HepG2 (cell line): ENCODE results near the gene PXMP4. TPM values are rescaled to one million over a fixed set of nuclear protein-coding genes. Genes with fewer than 3 reads are reported as not detected.
A peak's percentile ranks its signal among the peaks of the same experiment; 100 is the strongest.

ENCODE experiments used
- ARID5B ChIP-seq: IDR thresholded peaks from 2 replicates; pipeline ENCODE4 v1.4.0; 2020; ENCODE audit warnings: mild to moderate bottlenecking, missing genetic modification reagents
- MXI1 ChIP-seq: IDR thresholded peaks from 3 replicates; pipeline ENCODE4 v1.6.1; 2012; ENCODE audit warnings: low read depth, low read length, inconsistent platforms, borderline replicate concordance
- NFIC ChIP-seq: IDR thresholded peaks from 2 replicates; pipeline ENCODE4 v1.6.1; 2012; ENCODE audit warnings: mild to moderate bottlenecking, low read length, inconsistent platforms
- ONECUT2 ChIP-seq: sonication (generic); formaldehyde crosslinking; IDR thresholded peaks from 2 replicates; pipeline ENCODE4 v1.4.0; 2020; ENCODE audit warnings: missing genetic modification reagents
- RORA ChIP-seq: sonication (generic); formaldehyde crosslinking; IDR thresholded peaks from 2 replicates; pipeline ENCODE4 v1.5.0; 2020; ENCODE audit warnings: mild to moderate bottlenecking, missing genetic modification reagents, moderate library complexity
- SRSF9 ChIP-seq: fragments of 200-400 bp; formaldehyde crosslinking; IDR thresholded peaks from 2 replicates; pipeline ENCODE4 v1.6.1; 2018; ENCODE audit warnings: borderline replicate concordance, mild to moderate bottlenecking, low read depth, low read length; ENCODE audit not compliant: insufficient read depth, poor library complexity, severe bottlenecking
- TEAD2 ChIP-seq: sonication (generic); formaldehyde crosslinking; IDR thresholded peaks from 2 replicates; pipeline ENCODE4 v1.9.0; 2021; ENCODE audit warnings: missing genetic modification reagents
- ZBTB25 ChIP-seq: IDR thresholded peaks from 2 replicates; pipeline ENCODE4 v1.6.1; 2018; ENCODE audit warnings: missing genetic modification reagents
- ZNF607 ChIP-seq: sonication (generic); formaldehyde crosslinking; IDR thresholded peaks from 2 replicates; pipeline ENCODE4 v1.5.1; 2020; ENCODE audit warnings: missing genetic modification reagents, mild to moderate bottlenecking, borderline replicate concordance
- ZNF691 ChIP-seq: sonication (generic); formaldehyde crosslinking; IDR thresholded peaks from 2 replicates; pipeline ENCODE4 v1.4.0; 2020; ENCODE audit warnings: missing genetic modification reagents, low read depth, mild to moderate bottlenecking, borderline replicate concordance
- ZNF772 ChIP-seq: sonication (generic); formaldehyde crosslinking; IDR thresholded peaks from 2 replicates; pipeline ENCODE4 v1.5.0; 2020; ENCODE audit warnings: mild to moderate bottlenecking, missing genetic modification reagents
- polyA plus RNA-seq, 8 experiments: library from polyadenylated mRNA; depleted of rRNA in 3 of 8; stranded (reverse) in 7 of 8; unstranded in 1 of 8; fragments of >200 nt; fragmentation: Illumina TruSeq in 4 of 8; extraction: Trizol in 4 of 8; gene quantifications; 2 replicates each; pipeline versions ENCODE4 v1.2.1 to v1.2.3, GENCODE V29; 2011 to 2016; ENCODE audit warnings: low read depth in 4 of 8, missing spikeins in 1 of 8, mixed read lengths in 1 of 8; ENCODE audit not compliant: insufficient read depth in 1 of 8
- total RNA-seq, 5 experiments: library from RNA; depleted of rRNA; stranded (reverse); fragments of >200 nt; fragmentation: Illumina TruSeq; extraction: Trizol; gene quantifications; 2 replicates each; pipeline ENCODE4 v1.2.3, GENCODE V29; 2016; ENCODE audit warnings: low read depth in 1 of 5
- TF ChIP-seq, protein P1 (sequence below): sonication (generic); formaldehyde crosslinking; IDR thresholded peaks from 2 replicates; pipeline ENCODE4 v1.4.0; 2020; ENCODE audit warnings: missing genetic modification reagents
- TF ChIP-seq, protein P2 (sequence below): IDR thresholded peaks from 2 replicates; pipeline ENCODE4 v1.6.1; 2012; ENCODE audit warnings: low read depth, low read length, improper control_type of control experiment
- TF ChIP-seq, protein P3 (sequence below): sonication (generic); formaldehyde crosslinking; IDR thresholded peaks from 2 replicates; pipeline ENCODE4 v1.4.0; 2020; ENCODE audit warnings: mild to moderate bottlenecking, missing genetic modification reagents

PXMP4 gene
- total and polyA plus RNA-seq, 2 of the 13 experiments (the other 11 are each of a cell fraction or from before 2014, with no cell fraction given): not detected

GRCh38 chr20:33710681-33711445 is 9.2 kb downstream of the PXMP4 start (continued):
- no peak for TF ChIP-seq ZNF772 (CRISPR knock-in tag)
- TF ChIP-seq RORA (CRISPR knock-in tag): no peak
- no peak for TF ChIP-seq TEAD2 (CRISPR knock-in tag)
- TF ChIP-seq, protein P1, sequence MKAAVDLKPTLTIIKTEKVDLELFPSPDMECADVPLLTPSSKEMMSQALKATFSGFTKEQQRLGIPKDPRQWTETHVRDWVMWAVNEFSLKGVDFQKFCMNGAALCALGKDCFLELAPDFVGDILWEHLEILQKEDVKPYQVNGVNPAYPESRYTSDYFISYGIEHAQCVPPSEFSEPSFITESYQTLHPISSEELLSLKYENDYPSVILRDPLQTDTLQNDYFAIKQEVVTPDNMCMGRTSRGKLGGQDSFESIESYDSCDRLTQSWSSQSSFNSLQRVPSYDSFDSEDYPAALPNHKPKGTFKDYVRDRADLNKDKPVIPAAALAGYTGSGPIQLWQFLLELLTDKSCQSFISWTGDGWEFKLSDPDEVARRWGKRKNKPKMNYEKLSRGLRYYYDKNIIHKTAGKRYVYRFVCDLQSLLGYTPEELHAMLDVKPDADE (CRISPR knock-in tag): no peak
- TF ChIP-seq ONECUT2: no peak
- TF ChIP-seq, protein P2, sequence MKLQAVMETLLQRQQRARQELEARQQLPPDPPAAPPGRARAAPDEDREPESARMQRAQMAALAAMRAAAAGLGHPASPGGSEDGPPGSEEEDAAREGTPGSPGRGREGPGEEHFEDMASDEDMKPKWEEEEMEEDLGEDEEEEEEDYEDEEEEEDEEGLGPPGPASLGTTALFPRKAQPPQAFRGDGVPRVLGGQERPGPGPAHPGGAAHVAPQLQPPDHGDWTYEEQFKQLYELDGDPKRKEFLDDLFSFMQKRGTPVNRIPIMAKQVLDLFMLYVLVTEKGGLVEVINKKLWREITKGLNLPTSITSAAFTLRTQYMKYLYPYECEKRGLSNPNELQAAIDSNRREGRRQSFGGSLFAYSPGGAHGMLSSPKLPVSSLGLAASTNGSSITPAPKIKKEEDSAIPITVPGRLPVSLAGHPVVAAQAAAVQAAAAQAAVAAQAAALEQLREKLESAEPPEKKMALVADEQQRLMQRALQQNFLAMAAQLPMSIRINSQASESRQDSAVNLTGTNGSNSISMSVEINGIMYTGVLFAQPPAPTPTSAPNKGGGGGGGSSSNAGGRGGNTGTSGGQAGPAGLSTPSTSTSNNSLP: 0 out of 2 replicates have a peak, but pooled peaks have one; percentile 32
- TF ChIP-seq ZNF607 (CRISPR knock-in tag): no peak
- TF ChIP-seq NFIC: no peak
- TF ChIP-seq SRSF9: no peak
- peak; percentile 86 for TF ChIP-seq ARID5B
- TF ChIP-seq ZBTB25 (CRISPR knock-in tag): no peak
- TF ChIP-seq, protein P3, sequence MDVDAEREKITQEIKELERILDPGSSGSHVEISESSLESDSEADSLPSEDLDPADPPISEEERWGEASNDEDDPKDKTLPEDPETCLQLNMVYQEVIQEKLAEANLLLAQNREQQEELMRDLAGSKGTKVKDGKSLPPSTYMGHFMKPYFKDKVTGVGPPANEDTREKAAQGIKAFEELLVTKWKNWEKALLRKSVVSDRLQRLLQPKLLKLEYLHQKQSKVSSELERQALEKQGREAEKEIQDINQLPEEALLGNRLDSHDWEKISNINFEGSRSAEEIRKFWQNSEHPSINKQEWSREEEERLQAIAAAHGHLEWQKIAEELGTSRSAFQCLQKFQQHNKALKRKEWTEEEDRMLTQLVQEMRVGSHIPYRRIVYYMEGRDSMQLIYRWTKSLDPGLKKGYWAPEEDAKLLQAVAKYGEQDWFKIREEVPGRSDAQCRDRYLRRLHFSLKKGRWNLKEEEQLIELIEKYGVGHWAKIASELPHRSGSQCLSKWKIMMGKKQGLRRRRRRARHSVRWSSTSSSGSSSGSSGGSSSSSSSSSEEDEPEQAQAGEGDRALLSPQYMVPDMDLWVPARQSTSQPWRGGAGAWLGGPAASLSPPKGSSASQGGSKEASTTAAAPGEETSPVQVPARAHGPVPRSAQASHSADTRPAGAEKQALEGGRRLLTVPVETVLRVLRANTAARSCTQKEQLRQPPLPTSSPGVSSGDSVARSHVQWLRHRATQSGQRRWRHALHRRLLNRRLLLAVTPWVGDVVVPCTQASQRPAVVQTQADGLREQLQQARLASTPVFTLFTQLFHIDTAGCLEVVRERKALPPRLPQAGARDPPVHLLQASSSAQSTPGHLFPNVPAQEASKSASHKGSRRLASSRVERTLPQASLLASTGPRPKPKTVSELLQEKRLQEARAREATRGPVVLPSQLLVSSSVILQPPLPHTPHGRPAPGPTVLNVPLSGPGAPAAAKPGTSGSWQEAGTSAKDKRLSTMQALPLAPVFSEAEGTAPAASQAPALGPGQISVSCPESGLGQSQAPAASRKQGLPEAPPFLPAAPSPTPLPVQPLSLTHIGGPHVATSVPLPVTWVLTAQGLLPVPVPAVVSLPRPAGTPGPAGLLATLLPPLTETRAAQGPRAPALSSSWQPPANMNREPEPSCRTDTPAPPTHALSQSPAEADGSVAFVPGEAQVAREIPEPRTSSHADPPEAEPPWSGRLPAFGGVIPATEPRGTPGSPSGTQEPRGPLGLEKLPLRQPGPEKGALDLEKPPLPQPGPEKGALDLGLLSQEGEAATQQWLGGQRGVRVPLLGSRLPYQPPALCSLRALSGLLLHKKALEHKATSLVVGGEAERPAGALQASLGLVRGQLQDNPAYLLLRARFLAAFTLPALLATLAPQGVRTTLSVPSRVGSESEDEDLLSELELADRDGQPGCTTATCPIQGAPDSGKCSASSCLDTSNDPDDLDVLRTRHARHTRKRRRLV (CRISPR knock-in tag): no peak
- TF ChIP-seq MXI1: no peak
- no peak for TF ChIP-seq ZNF691 (CRISPR knock-in tag)
